Measurements from ENCODE around the gene SEMA5A.

The SEMA5A gene

DNA sequence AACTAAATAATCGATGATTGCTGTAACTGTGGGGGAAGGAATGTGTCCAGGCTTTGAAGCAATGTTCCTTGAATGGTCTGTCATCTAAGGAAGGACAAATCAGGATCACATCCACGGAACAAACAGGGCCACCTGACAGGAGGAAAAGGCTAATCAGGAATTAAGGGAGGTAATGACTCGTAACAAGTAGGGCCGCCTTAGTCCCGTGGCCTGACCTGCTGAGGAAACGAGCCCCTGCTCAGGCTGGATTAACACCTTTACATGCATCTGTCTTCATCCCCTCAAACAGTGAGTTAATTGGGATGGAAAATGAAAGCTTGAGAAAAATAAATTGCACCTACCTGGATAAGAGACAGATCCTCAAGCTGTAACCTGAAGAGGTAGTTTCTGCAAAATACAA lies 227.8 kb downstream of the SEMA5A start:
- no peak for DNase-seq

DNA sequence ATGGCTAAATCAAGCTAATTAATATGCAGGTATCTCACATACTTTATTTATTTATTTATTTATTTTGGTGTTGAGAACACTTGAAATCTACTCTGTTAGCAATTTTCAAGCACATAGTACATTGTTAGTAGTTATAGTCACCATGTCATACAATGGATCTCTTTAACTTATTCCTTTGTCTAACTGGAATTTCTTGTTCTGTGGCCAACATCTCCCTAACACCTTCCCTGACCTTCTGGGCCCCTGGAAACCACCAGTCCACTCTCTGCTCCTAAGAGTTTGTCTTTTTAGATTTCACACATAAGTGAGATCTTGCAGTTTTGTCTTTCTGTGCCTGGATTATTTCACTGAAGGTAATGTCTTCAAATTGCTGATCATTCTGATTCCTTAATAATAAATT lies 229.1 kb downstream of the SEMA5A start:
- no peak for DNase-seq

DNA sequence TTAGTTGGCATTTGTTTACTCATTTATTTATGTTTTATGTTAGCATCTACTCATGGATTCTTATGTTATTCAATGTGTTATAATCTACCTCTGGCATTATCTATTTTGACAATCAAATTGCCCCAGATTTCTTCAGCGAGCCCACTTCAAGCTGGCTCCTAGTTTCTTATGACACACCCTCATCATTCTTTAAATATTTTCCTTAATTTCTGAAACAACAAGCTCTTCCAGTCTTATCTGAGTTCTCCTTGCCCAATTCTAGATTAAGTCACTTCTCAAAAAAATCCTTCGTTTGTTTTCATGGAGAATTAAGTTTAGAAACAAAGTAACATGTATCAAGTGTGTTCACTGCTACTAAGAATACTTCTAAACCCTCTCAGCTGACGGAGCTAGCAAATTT lies 229.8 kb downstream of the SEMA5A start:
- DNase-seq: no peak

DNA sequence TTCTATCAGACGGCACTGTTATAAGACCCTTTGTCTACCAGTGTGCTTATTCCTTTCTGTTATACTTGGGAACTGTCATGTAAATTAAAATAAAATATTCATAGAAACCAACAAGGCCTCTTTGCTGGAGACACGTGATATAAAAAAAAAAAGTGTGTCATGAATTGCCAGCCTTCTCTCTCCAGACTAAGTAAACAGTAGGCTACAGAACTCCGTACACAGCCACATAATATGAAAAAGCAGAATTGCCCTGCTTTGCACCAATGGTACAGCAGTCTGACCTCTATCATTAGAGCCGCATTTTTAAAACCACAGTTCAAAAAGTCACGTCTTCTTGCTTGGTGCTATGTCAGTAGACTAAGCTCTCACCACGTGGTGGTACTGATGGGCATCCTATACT lies 231.3 kb downstream of the SEMA5A start:
- DNase-seq: no peak

DNA sequence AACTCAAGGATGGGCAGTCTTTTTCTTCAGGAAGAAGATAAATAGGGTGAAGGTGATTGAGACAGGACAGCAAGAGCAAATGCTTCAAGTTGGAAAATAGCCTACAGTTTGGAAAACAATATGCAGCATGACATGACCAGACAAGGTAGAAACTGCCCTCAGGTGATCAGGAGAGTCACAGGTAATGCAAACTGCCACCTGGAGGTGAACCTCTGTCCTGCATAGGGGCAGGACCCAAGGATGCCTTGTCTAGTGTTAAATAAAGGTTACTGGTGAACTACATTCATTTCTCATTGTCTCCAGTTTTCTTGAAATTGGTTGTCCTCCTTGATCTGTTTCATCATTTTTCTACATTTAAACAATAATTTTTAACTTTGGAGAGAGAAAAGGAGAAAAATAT lies 232.1 kb downstream of the SEMA5A start:
- no peak for DNase-seq

DNA sequence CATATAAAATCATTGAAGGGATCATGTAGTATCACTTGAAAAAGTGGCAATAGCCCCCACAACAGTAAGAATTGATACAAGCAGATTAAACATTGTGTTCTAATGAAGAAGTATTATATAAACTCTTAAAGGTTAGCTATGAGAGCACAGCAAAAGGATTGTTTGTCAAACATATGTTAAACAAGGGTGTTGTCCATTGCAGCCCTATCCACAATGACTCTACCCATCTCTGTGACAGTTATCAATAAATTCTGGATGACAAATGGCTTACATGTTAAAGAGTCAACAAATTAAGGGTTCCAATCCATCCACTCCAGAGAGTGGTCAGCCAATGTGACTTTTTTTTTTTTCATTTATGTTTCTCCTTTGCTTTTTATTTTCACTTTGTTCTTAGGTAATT lies 238.7 kb downstream of the SEMA5A start:
- DNase-seq: no peak

DNA sequence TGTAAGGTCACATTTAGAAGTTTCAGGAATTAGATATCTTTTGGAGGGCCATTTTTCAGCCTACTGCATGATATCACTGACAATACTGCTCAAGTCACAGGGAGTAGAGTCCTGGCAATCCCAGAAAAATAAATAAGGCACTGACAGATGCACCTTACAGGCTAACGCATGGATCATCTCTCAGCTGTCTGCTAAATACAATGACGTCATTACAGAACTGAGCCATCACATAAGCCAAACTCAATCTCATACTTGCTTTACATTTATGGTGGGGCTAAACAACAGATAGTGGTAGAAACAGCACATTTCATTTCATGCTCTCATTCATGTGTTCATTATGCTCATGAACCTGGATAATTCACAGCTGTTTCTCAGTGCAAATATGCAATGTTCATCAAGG lies 243.7 kb downstream of the SEMA5A start:
- no peak for DNase-seq

DNA sequence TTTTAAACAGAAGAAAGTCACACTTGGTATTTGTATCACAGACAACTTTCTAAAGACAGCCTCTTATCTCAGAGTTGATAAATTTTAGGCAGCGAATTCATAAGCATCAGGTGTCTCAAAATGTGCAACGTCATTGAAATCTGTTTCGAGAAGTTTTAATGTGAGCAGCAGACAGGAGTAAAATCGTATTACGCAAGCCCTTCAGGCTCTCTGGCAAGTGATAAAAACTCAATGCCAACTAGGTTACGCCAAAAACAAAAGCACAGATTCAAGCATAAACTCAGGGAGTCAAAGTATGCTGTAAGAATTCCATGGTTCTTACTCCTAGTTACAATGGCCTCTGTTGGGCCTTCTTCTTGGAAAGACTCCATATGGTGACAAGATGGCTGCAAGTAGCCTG lies 244.7 kb downstream of the SEMA5A start:
- DNase-seq: no peak

DNA sequence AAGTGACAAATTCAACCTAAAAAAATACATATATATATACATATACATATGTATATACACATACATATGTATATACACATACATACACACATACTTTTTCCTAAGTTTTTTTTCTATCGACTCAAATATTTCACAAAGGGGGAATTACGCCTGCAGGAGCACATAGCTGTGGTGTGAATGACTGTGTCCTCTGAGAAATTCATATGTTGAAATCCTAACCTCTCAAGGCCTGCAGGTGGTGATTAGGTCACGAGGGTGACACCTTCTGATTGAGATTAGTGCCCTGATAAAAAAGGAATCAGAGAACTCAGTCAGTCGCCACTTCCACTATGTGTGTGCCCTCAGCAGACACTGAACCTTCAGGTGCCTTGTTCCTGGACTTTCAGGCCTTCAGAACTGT lies 248.7 kb downstream of the SEMA5A start:
- no peak for DNase-seq

DNA sequence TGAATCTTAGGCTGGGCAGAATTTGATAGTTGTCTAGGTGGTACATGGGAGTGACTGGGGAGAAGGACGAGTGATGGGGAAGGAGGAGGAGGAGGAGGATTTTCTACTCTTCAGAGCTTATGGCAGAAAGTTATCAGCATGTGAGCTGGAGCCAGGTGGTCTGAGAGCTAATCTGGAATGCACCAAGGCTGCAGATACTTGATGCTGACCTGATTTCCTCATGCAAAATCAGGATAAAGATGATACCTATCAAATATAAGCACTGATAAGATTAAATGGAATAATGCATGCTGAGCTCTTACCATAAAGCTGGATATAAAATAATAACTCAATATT lies 250.4 kb downstream of the SEMA5A start:
- no peak for DNase-seq

DNA sequence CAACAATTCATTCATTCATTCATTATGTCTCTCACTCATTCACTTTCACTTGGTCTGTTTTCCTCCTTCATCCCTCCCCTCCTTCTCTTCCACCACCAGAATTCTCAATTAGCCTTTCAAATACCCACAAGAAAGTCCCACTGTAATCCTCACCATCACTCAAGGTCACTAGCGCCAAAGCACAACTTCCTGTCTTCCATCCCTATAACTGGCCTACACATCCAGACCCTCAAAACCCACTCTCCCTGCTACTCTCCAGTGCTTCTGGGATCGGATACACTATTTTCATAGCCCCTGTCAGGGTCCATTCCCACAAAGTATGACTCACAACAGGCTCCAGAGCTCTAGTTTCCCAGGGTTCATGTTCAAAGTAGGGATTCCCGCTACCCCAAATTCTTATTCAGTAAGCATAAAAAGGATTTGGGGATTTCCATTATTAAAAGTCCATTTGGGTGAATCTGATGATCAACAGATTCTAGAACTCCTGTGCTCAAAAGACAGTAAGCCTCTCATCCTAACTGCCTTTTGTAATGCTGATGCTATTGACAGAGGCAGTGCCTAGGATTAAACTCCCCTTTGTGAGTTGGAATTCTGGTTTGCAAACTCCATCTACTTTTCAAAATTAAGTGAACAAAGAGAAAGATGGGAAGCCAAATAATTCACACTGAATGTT lies 250.9 kb downstream of the SEMA5A start:
- no peak for DNase-seq

DNA sequence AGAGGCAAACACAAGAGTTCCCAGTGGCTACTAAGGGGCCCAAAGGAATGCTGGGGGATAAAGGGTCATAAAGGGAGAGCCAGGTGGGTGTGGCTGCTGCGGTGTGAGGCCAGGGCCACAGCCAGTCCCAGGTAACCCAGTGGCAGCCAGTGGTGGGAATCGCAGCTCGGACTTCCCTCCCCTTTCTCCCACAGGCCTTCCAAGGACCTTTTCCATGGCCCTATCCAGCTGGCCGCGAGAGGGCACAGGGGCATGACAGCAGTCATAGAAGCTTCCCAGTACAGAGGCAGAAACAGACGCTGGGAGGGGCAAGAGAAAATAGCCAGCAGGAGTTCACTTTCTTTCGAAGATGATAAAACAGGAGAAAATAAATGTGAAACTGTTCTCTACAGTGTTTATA lies 257.6 kb downstream of the SEMA5A start:
- no peak for DNase-seq

DNA sequence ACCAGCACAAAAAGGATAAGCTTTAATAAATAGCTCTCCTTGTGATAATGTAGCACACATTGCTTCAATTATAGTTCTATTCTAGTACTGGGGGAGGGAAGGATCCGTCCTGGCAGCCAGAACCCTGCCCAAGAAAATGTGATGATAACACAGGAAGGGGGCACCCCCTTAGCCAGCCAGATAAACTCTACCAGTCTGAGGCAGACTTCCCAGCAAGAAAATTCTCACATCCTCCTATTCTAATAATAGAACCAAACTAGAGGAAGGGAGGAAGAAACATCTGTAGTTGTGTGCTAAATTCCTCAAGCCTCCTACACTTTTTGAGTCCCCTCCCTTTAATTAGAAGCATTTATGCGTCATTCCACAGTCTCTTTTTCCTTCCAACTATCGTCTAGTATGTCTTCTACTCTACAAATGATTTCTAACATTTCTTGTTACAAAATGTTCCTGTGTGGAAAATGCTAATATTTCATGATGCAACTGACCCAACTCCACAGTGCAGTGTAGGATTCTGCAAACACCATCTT lies 261.0 kb downstream of the SEMA5A start:
- no peak for DNase-seq

DNA sequence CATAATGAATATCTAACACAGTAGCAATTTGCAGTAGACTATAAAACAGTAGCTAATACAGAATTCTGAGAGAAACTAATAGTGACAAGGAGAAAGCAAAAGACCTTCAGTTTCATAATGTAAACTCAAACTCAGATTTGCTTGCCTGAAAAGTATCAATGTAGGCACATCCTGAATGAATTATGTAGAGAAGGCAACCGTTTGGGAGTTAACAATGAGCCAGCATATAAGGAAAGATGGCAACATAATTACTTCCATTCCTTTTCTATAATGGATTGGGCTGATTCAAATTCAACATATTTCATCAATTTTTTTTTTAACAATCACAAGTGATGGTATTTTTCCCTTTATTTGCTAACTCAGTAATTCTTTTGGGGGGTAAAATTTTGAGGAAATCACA lies 261.6 kb downstream of the SEMA5A start:
- DNase-seq: no peak

DNA sequence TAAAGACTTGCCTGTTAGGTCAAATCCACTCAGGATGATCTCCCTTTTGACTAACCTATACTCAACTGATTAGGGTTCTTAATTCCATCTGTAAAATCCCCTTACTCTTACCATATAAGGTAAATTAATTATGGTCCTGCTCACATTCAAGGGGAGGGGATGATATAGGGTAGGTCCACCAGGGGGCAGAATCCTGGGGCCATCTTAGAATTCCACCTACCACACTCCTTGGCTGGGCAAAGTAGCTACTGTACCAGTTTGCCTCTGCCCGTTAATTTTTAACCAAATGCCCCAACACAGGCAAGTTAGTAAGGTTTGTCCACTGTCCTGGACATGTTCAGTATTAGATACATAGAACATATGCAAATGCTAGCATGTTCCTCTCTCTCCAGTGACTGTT lies 262.4 kb downstream of the SEMA5A start:
- no peak for DNase-seq

DNA sequence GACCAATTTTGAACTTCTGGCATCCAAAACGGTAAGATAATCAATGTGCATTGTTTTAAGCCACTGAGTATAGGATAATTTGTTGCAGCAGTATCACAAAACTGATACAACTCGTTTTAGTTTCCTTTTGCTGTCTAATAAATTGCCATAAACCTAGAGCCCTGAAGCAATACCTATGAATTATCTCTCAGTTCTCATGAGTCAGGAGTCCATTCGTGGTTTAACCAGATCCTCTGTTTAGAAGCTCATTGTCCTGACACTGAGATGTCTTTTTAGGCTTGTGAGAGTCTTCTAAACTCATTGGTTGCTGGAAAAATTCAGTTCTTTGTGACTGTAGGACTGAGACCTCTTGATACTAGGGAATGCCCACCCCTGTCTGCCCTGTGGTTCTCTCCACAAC lies 262.9 kb downstream of the SEMA5A start:
- DNase-seq: no peak

DNA sequence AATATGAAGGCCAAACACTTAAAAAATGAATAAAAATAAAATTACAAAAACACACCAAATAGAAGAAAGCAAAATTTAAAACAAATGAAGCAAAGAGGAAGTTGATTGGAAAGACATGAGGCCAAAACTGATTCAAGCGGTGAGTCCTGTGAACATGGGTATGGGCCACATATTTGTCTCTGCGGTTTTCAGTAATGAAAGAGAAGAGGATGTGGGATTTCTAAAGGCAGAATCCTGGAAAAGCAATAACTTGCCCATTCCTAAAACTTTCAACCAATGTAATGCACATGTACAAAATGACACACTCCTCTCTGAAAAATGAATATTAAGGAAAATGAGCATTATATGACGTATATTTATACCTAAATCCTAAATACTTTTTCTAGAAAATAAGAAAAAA lies 263.7 kb downstream of the SEMA5A start:
- DNase-seq: no peak

DNA sequence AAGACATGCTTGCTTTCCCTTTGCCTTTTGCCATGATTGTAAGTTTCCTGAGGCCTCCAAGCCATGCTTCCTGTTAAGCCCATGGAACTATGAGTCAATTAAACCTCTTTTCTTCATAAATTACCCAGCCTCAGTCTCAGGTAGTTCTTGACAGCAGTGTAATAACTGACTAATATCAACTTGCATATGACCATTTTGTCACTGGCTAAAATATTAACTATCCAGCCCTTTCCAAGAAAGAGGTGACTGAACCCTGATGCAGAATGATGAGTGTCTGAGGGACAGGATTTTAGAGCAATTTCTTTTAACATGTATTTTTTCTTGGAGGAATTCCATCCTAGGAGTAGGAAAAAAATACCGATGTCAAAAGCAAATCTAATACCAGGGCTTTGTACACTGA lies 266.1 kb downstream of the SEMA5A start:
- DNase-seq: no peak

DNA sequence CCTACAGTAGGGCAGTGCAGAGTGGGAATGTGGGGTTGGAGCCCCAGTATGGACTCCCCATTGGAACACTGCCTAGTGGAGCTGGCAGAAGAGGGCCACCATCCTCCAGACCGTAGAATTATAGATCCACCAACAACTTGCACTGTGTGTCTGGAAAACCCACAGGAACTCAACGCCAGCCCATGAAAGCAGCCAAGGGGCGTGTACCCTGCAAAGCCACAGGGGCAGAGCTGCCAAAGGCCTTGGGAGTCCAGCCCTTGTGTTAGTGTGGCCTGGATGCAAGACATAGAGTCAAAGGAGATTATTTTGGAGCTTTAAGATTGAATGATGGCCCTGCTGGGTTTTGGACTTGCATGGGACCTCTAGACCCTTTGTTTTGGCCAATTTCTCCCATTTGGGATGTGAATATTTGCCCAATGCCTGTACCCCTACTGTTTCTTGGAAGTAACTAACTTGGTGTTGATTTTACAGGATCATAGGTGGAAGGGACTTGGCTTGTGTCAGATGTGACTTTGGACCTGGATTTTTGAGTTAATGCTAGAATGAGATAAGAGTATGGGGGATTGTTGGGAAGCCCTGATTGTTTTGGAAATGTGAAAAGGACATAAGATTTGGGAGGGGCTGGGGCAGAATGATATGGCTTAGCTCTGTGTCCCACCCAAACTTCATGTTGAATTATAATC lies 266.8 kb downstream of the SEMA5A start:
- no peak for DNase-seq

DNA sequence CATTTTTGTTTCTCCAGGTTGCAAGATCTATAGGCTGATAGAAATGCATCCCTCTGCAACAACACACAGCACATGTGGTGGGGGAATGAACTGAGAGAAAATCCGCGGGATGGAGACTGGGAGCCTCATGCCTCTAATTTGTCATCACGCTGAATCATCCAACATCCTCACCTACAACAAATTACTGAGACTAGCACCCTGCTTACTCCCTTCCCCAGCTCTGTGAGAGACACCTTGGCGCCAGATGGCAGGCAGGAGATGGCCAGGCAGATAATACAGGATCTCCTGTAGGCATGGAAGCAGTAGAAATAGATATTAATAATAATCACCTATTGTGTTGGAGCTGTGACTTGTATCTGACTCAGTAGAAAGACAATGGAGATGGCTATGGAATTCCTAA lies 276.9 kb downstream of the SEMA5A start:
- no peak for DNase-seq

DNA sequence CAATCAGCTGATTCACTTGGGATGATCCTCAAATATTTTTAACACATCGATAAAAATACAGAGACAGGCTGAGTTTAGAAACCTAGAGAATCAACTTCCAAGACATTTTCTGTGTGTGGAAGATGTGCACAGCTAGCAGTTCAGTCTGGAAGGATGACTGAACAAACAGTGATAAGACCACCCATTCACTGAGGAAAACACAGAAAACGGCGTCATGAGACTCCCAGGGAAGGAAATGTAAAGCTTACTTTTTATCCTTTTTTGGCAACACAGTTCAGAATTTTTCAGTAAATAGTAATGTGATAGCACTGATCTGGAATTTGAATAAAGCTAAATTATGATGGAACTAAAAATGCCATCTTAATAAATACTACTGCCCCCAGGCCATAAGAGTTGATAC lies 277.6 kb downstream of the SEMA5A start:
- DNase-seq: no peak

DNA sequence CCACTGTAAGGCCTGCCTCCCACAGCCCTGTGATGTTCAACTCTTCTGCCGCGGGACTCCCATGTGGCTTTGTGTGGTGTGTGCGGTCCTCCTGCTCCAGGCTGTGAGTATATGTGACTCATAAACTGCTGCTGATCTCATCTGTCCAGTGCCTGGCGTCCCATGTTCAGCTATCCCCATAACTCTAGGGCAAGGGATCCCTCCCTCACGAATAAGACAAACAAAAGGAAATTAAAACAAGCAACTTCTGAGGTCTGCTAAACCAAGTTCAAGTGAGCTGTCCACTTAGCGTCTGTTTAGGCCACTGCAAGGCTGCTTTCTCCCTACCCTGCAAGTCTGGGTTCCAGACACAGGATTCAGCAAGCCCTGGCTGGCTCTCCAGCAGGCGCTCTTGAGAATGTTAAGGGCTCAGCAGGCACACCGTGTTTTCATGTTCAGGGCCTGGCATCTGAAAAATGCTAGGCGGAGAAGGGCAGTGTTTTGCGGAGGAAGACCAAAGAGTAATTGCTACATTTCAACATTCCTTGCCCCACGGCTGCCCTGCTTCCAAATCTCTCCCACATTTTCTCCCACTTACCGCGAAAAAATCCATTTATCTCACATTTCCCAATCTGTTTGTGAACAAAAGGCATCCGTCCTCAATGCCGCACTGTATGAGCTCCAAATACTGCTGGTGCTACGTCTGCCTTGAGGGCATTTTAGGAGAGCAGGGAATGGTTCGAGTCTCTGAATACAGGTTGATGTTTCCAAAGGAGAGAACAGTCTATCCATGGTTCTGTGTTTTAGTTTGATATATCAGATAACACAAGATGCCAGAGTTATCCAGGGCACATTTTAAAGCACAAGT lies 280.2 kb downstream of the SEMA5A start:
- DNase-seq: no peak

DNA sequence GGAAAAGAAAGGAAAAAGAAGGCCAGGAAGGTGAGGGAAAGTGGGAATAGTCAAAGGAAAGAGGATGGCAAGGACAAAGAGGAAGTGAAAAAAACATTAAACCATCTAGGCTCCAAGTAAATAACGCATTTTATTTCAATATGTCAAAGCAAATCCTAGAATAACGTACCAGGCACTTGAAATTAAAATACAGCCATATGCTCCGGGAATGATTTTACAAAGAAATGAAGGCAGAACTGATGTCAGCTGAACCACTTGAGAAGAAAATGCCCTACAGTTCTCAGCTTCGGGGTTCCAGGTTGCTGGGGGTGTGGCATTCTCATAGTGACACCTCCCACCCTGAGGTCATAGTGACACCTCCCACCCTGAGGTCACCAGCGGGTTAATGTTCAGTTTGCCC lies 281.6 kb downstream of the SEMA5A start:
- DNase-seq: no peak

DNA sequence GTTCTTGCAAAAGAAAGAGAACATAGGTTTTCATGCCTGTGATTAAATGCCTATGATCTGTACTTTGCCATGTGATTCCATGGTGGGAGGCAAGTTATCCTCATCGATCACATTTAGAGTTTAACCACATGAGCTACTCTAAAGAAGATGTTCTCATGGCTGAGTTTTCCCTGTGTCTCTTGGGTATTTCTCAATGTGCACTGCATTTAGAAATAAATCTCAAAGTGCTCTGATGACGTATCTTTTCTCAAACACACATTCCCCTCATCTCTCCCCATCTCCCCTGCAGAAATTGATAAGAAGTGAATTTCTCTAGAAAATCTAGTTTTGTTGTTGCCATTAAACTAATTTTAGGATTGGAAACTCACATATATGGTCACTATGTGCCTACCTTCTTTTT lies 282.2 kb downstream of the SEMA5A start:
- DNase-seq: no peak

Measured in CD4-positive, alpha-beta T cell treated with Interleukin-4 for 4 hours (primary cell).